ENCODE measurements around the gene NFIC.
A peak's percentile ranks its signal among the peaks of the same experiment; 100 is the strongest.
"Not testable (repeated sequence)": the region's sequence is repeated elsewhere in the genome, so short reads cannot be mapped to it uniquely, and the experiment has no call there.

The NFIC gene

GRCh38 chr19:3338541-3339181 lies 27.7 kb upstream of the NFIC start:
- DNase-seq = no peak

- DNase-seq = no peak
These were observed 26.0 kb upstream of the NFIC start for GRCh38 chr19:3340340-3340739.

- DNase-seq = no peak
These were observed 24.1 kb upstream of the NFIC start for GRCh38 chr19:3342246-3342645.

- DNase-seq = not testable (repeated sequence)
These were observed 23.4 kb upstream of the NFIC start for GRCh38 chr19:3342962-3343361.

GRCh38 chr19:3343619-3344502 lies 22.5 kb upstream of the NFIC start:
- DNase-seq = peak; percentile 78

GRCh38 chr19:3344608-3345598 lies 21.5 kb upstream of the NFIC start:
- no peak for DNase-seq

GRCh38 chr19:3345850-3346460 lies 20.4 kb upstream of the NFIC start:
- no peak for DNase-seq

GRCh38 chr19:3346677-3347353 lies 19.6 kb upstream of the NFIC start:
- peak; percentile 86 for DNase-seq

GRCh38 chr19:3348042-3348441 lies 18.3 kb upstream of the NFIC start:
- DNase-seq = no peak

GRCh38 chr19:3348469-3348868 lies 17.9 kb upstream of the NFIC start:
- DNase-seq = not testable (repeated sequence)

- DNase-seq = peak; percentile 32
These were observed 16.2 kb upstream of the NFIC start for GRCh38 chr19:3350014-3350663.

- DNase-seq = no peak
These were observed 14.5 kb upstream of the NFIC start for GRCh38 chr19:3351702-3352447.

GRCh38 chr19:3353493-3353892 lies 12.9 kb upstream of the NFIC start:
- DNase-seq = no peak

- DNase-seq = no peak
These were observed 9.6 kb upstream of the NFIC start for GRCh38 chr19:3356805-3357204.

- no peak for DNase-seq
These were observed 9.0 kb upstream of the NFIC start for GRCh38 chr19:3357271-3357991.

GRCh38 chr19:3357992-3358688 lies 8.2 kb upstream of the NFIC start:
- DNase-seq = no peak

- DNase-seq = no peak
These were observed 7.7 kb upstream of the NFIC start for GRCh38 chr19:3358689-3359014.

GRCh38 chr19:3359015-3359918 lies 7.1 kb upstream of the NFIC start:
- DNase-seq = peak; percentile 68

Measured in fibroblast of skin of right biceps (primary cell).